Osteoblast (primary cell): ENCODE measurements around the gene LRRC4B. TPM values are rescaled to one million over a fixed set of nuclear protein-coding genes. Genes with fewer than 3 reads are reported as not detected.
A peak's percentile ranks its signal among the peaks of the same experiment; 100 is the strongest.

Source experiments
- DNase-seq: peaks from one replicate; pipeline ENCODE4 v3.0.0; 2011; ENCODE audit warnings: low spot score, mixed read lengths; ENCODE audit not compliant: insufficient read length; ENCODE audit errors: missing footprints
- H2AFZ ChIP-seq: 2 replicates; pipeline ENCODE4 v1.6.0; 2011; ENCODE audit warnings: mild to moderate bottlenecking, low read length
- H3K27ac ChIP-seq: 2 replicates; pipeline ENCODE4 v1.5.1; 2011; ENCODE audit warnings: mild to moderate bottlenecking, low read depth, low read length, moderate library complexity
- H3K27me3 ChIP-seq: 2 replicates; pipeline ENCODE4 v1.6.0; 2012; ENCODE audit warnings: mild to moderate bottlenecking, control low read depth, inconsistent platforms, low read length, moderate library complexity; ENCODE audit not compliant: insufficient read depth
- H3K36me3 ChIP-seq: 2 replicates; pipeline ENCODE4 v1.5.1; 2011; ENCODE audit warnings: mild to moderate bottlenecking, low read length, control low read depth, moderate library complexity; ENCODE audit not compliant: insufficient read depth
- H3K4me1 ChIP-seq: 2 replicates; pipeline ENCODE4 v1.5.1; 2011; ENCODE audit warnings: mild to moderate bottlenecking, low read length, control low read depth, moderate library complexity; ENCODE audit not compliant: insufficient read depth
- H3K4me2 ChIP-seq: 2 replicates; pipeline ENCODE4 v1.6.0; 2011; ENCODE audit warnings: mild to moderate bottlenecking, low read length; ENCODE audit not compliant: insufficient read depth
- H3K4me3 ChIP-seq: fragments of 200-600 bp; sonication (generic); 3 replicates; pipeline ENCODE4 v1.5.1; 2012; ENCODE audit warnings: mild to moderate bottlenecking, low read length, inconsistent platforms; ENCODE audit not compliant: insufficient read depth
- H3K79me2 ChIP-seq: 2 replicates; pipeline ENCODE4 v1.6.0; 2012; ENCODE audit warnings: mild to moderate bottlenecking, low read length, control low read depth, inconsistent platforms; ENCODE audit not compliant: insufficient read depth
- H3K9me3 ChIP-seq: 2 replicates; pipeline ENCODE4 v1.5.1; 2011; ENCODE audit warnings: low read depth, low read length, control low read depth
- H4K20me1 ChIP-seq: 2 replicates; pipeline ENCODE4 v1.6.0; 2012; ENCODE audit warnings: mild to moderate bottlenecking, low read length, control low read depth; ENCODE audit not compliant: insufficient read depth
- total RNA-seq: library from RNA; depleted of rRNA; stranded (reverse); fragments of >200 nt; gene quantifications from 2 replicates; pipeline ENCODE4 v1.2.3, GENCODE V29; 2012
- TF ChIP-seq, protein P1 (sequence below): IDR thresholded peaks from 2 replicates; pipeline ENCODE4 v1.5.1; 2011; ENCODE audit warnings: mild to moderate bottlenecking, low read depth, low read length, moderate library complexity; ENCODE audit errors: extremely low read depth

Gene LRRC4B
- total RNA-seq, 1 donor = not detected

DNA sequence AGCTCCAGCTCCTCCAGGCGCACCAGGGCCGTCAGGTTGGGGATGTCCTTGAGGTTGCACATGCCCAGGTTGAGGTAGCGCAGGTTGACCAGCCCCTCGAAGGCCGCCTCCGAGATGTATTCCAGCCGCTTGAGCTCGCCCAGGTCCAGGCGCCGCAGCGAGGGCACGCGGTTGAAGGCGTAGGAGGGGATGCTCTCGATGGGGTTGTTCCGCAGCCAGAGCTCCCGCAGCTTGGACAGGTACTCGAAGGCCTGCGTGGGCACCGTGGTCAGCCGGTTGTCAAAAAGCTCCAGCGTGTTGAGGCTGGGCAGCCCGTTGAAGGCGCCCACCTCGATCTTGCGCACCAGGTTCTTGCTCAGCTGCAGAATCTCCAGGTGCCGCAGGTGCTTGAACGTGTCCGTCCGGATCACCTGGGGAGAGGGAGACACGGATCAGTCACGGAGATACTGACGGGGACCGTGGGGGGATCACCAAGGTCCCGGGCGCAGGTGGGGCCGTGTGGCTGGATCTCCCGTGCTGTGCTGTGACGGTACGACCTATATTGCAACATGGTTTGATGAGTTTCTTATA, 49.1 kb downstream of the LRRC4B start:
- no peak overlapping the region for H3K27ac ChIP-seq
- no peak overlapping the region for H2AFZ ChIP-seq
- H3K9me3 ChIP-seq = no peaks in the 10 kb centered on the region
- H4K20me1 ChIP-seq = no peaks in the 10 kb centered on the region
- H3K79me2 ChIP-seq = no peaks in the 10 kb centered on the region
- peak; percentile 72 for DNase-seq
- H3K4me3 ChIP-seq = no peak overlapping the region
- no peak overlapping the region for H3K4me2 ChIP-seq
- no peaks in the 10 kb centered on the region for H3K4me1 ChIP-seq
- TF ChIP-seq, protein P1, sequence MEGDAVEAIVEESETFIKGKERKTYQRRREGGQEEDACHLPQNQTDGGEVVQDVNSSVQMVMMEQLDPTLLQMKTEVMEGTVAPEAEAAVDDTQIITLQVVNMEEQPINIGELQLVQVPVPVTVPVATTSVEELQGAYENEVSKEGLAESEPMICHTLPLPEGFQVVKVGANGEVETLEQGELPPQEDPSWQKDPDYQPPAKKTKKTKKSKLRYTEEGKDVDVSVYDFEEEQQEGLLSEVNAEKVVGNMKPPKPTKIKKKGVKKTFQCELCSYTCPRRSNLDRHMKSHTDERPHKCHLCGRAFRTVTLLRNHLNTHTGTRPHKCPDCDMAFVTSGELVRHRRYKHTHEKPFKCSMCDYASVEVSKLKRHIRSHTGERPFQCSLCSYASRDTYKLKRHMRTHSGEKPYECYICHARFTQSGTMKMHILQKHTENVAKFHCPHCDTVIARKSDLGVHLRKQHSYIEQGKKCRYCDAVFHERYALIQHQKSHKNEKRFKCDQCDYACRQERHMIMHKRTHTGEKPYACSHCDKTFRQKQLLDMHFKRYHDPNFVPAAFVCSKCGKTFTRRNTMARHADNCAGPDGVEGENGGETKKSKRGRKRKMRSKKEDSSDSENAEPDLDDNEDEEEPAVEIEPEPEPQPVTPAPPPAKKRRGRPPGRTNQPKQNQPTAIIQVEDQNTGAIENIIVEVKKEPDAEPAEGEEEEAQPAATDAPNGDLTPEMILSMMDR = no peak
- H3K27me3 ChIP-seq = no peaks in the 10 kb centered on the region
- no peaks in the 10 kb centered on the region for H3K36me3 ChIP-seq

DNA sequence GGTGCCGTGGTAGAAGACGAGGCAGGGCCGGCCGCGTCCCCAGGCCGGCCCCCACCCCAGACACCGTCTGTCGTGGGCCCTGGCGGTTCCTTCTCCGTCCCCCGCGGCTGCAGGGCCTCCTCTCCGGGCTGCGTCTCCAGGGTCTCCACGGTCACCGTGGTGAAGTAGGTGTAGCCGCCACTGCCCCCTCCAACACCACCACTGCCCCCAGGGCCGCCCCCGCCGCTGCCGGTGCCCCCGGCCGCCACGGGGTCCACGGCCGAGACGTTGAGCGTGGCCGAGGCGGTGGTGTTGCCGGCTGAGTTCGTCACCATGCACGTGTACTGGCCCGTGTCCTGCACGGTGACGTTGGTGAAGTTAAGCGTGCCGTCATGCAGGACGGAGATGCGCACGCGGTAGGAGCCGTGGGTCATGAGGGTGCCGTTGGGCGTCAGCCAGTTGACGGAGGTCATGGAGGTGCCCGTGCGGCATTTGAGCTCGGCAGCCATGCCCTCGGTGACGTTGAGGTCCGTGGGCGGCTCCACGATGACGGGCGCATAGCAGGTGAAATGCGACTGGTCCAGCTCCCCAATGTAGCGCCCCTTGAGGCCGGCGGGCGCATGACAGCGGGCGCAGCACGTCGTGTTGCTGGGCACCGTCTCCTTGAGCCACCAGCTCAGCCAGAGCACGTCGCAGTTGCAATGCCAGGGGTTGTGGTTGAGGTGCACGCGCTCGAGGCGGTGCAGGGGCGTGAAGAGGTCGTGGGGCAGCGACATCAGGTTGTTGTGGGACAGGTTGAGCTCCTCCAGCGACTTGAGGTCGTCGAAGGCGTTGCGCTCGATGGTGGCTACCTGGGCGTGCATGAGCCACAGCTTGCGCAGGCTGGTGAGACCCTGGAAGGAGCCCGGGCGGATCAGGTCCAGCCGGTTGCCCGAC, 49.9 kb downstream of the LRRC4B start:
- TF ChIP-seq, protein P1 = no peak
- Histone ChIP-seq H4K20me1 (no peaks in the 10 kb centered on the region), H3K36me3 (no peaks in the 10 kb centered on the region), H2AFZ (no peak overlapping the region), H3K4me2 (no peak overlapping the region), H3K4me1 (no peaks in the 10 kb centered on the region), H3K9me3 (no peaks in the 10 kb centered on the region), H3K4me3 (no peak overlapping the region), H3K79me2 (no peaks in the 10 kb centered on the region), H3K27ac (no peak overlapping the region), H3K27me3 (no peaks in the 10 kb centered on the region)
- peak; percentile 80 for DNase-seq

DNA sequence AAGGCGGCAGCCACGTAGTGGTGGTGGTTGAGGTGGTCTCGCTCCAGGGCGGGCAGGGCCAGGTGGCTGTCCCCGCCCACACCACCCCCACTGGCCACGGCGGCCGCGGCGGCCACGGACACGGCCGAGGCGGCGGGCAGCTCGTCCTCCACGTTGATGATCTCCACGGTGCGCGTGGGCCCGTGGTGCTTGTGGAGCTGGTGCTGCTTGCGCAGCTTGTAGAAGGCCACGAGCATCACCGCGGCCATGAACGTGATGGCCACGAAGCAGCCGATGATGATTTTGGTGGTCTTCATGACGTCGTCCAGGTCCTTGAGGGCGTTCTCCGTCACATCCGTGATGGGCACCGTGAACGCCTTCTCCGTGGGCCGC, 50.5 kb downstream of the LRRC4B start:
- TF ChIP-seq, protein P1 = no peak

More for the DNA sequence above, 50.5 kb downstream of the LRRC4B start:
- H3K4me2 ChIP-seq = no peak overlapping the region
- no peaks in the 10 kb centered on the region for H3K9me3 ChIP-seq
- no peaks in the 10 kb centered on the region for H3K4me1 ChIP-seq
- no peaks in the 10 kb centered on the region for H3K36me3 ChIP-seq
- H3K4me3 ChIP-seq = no peak overlapping the region
- H3K27me3 ChIP-seq = no peaks in the 10 kb centered on the region
- no peak for DNase-seq
- H3K79me2 ChIP-seq = no peaks in the 10 kb centered on the region
- H4K20me1 ChIP-seq = no peaks in the 10 kb centered on the region
- no peak overlapping the region for H3K27ac ChIP-seq
- no peak overlapping the region for H2AFZ ChIP-seq
